ENCODE measurements around the gene LILRA6. TPM values are rescaled to one million over a fixed set of nuclear protein-coding genes. Genes with fewer than 3 reads are reported as not detected.
"Not testable (repeated sequence)": the region's sequence is repeated elsewhere in the genome, so short reads cannot be mapped to it uniquely, and the experiment has no call there.

Gene LILRA6
- total and polyA plus RNA-seq, 10 of the 15 experiments (the other 5 are each of a cell fraction or from before 2014, with no cell fraction given): 0.04 to 1.7 (median 0.09) TPM; not detected in 2

GRCh38 chr19:54282686-54283470, 40.3 kb upstream of the LILRA6 start (continued):
- TF ChIP-seq STAT1 (conservative IDR thresholded peaks at IDR 0.05) (no peak), NR2C2 (IDR thresholded peaks at IDR 0.05; ENCODE audit: borderline replicate concordance, control insufficient read depth, insufficient read length, low read depth) (no peak), SIN3A (IDR thresholded peaks at IDR 0.05; ENCODE audit: low read depth, low read length) (no peak), ESRRA (IDR thresholded peaks at IDR 0.05; ENCODE audit: low read length) (no peak)

- H3K4me3 ChIP-seq; H3K36me3 ChIP-seq (ENCODE audit: control insufficient read depth in 2 of 2, insufficient read depth in 2 of 2, low read length in 1 of 2); H2AFZ ChIP-seq (ENCODE audit: control insufficient read depth, low read depth, low read length); RAD21 ChIA-PET (ENCODE audit: unreplicated experiment); SMC1A ChIA-PET (ENCODE audit: uncharacterized antibody, unreplicated experiment); H3K79me2 ChIP-seq (ENCODE audit: control insufficient read depth, insufficient read depth, low read length); H3K9me3 ChIP-seq (replicated peaks; ENCODE audit: control insufficient read depth, insufficient read depth, low read length); ATAC-seq; H3K4me2 ChIP-seq (ENCODE audit: control insufficient read depth, insufficient read depth); DNase-seq (ENCODE audit: low read depth, low spot score); intact Hi-C loops (cut with micrococcal nuclease; ENCODE audit: unreplicated experiment); H3K27ac ChIP-seq (ENCODE audit: control insufficient read depth, insufficient read depth); FAIRE-seq; H3K9ac ChIP-seq (ENCODE audit: control insufficient read depth, insufficient read depth, low read length); H4K20me1 ChIP-seq (ENCODE audit: control insufficient read depth, insufficient read depth); H3K4me1 ChIP-seq (ENCODE audit: control insufficient read depth, insufficient read depth, low read length); H3K27me3 ChIP-seq (replicated peaks in 1 of 2; ENCODE audit: control insufficient read depth in 2 of 2, insufficient read depth in 2 of 2, low read length in 1 of 2); POLR2A ChIA-PET; BruUV-seq (replicated peaks): not testable (repeated sequence)
- 28% methylated on average over 5 of the region's 5 CpGs for WGBS (ENCODE audit: insufficient coverage, insufficient replicate concordance, low lambda C conversion rate, missing lambda C conversion rate)
- in situ Hi-C loops (cut with MboI): loop anchor here (5.0 kb wide), 1 partner anchor 351 kb away; the partner anchor contains the start of gene LILRB1
- CTCF ChIA-PET: interaction anchor here (1.7 kb wide), 1 partner anchor 16 kb away, joined by 5 read pairs; no protein-coding TSS in a partner anchor
Observed at GRCh38 chr19:54281729-54282075, 39.1 kb upstream of the LILRA6 start.
